Parathyroid adenoma (tissue), 2 donors: ENCODE measurements around the gene SLC25A13.

Experiments
- H2AFZ ChIP-seq: fragments of 300-600 bp; sonication (generic); one replicate; pipeline ENCODE4 v1.7.0; 2017; ENCODE audit warnings: antibody characterized with exemption, mild to moderate bottlenecking
- H3K27ac ChIP-seq: fragments of 300-600 bp; sonication (generic); one replicate; pipeline ENCODE4 v1.7.0; 2017
- H3K27me3 ChIP-seq: fragments of 300-600 bp; sonication (generic); one replicate; pipeline ENCODE4 v1.7.0; 2017; ENCODE audit warnings: low read length; ENCODE audit not compliant: control insufficient read depth, insufficient read depth
- H3K36me3 ChIP-seq: fragments of 300-600 bp; sonication (generic); one replicate; pipeline ENCODE4 v1.7.0; 2017; ENCODE audit warnings: low read length; ENCODE audit not compliant: control insufficient read depth, insufficient read depth
- H3K4me1 ChIP-seq: fragments of 300-600 bp; sonication (generic); one replicate; pipeline ENCODE4 v1.7.0; 2017; ENCODE audit warnings: control low read depth
- H3K4me2 ChIP-seq: fragments of 300-600 bp; sonication (generic); one replicate; pipeline ENCODE4 v1.7.0; 2017; ENCODE audit warnings: low read length
- H3K4me3 ChIP-seq: fragments of 300-600 bp; sonication (generic); one replicate; pipeline ENCODE4 v1.7.0; 2017; ENCODE audit warnings: low read depth, low read length
- H3K79me2 ChIP-seq: fragments of 300-600 bp; sonication (generic); one replicate; pipeline ENCODE4 v1.7.0; 2017; ENCODE audit warnings: control low read depth
- H3K9ac ChIP-seq: fragments of 300-600 bp; sonication (generic); one replicate; pipeline ENCODE4 v1.7.0; 2017; ENCODE audit warnings: mild to moderate bottlenecking
- H3K9me3 ChIP-seq: fragments of 300-600 bp; sonication (generic); one replicate; pipeline ENCODE4 v1.7.0; 2017; ENCODE audit warnings: low read length; ENCODE audit not compliant: control insufficient read depth
- CTCF ChIP-seq: fragments of 300-600 bp; sonication (generic); IDR thresholded peaks from one replicate; pipeline ENCODE4 v1.7.0; 2017; ENCODE audit warnings: antibody characterized with exemption, mild to moderate bottlenecking
- donor health status: primary hyperparathyroidism.

The SLC25A13 gene

DNA sequence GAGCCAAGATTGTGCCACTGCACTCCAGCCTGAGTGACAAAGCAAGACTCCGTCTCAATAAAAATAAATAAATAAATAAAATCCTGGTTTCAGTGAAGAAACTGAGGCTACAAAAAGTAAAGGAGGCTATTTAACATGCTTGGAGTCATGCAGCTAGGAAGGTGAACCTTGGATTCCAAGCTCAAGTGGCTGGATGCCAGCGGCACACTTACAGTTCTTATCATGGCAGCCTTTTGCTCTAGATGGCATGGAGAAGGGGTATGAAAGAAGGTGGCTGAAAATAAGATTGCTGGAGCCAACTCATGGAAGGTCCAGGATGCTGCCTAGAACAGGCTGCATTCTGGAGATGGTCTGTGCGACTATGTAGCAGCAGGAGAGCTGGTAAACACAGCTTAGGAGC is 170.0 kb downstream of the SLC25A13 start:
- Histone ChIP-seq H2AFZ (no peak overlapping the region), H3K9me3 (no peaks in the 10 kb centered on the region), H3K4me1 (no peaks in the 10 kb centered on the region), H3K9ac (no peak overlapping the region), H3K27me3 (no peaks in the 10 kb centered on the region), H3K4me2 (no peak overlapping the region), H3K27ac (no peak overlapping the region), H3K79me2 (no peaks in the 10 kb centered on the region), H3K4me3 (no peak overlapping the region), H3K36me3 (no peaks in the 10 kb centered on the region)
- TF ChIP-seq CTCF, result no peak

DNA sequence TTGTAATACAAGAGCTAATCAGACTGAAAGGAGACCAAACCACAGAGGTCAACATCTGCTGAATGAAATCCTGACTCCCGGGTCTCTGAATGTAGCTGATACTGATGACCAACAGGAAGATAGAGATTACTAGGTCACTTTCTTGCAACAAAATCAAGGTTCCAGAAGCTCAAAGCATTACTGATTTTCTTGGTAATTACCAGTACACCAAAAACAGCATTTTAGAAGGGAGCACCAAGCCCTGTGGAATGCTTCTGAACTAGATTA is 177.7 kb downstream of the SLC25A13 start:
- H3K9ac ChIP-seq, result no peak overlapping the region
- H3K4me2 ChIP-seq, result no peak overlapping the region
- no peak overlapping the region for H2AFZ ChIP-seq
- no peak for TF ChIP-seq CTCF
- no peak overlapping the region for H3K27ac ChIP-seq
- no peaks in the 10 kb centered on the region for H3K36me3 ChIP-seq
- no peaks in the 10 kb centered on the region for H3K4me1 ChIP-seq
- H3K4me3 ChIP-seq, result no peak overlapping the region
- H3K27me3 ChIP-seq, result no peaks in the 10 kb centered on the region
- no peaks in the 10 kb centered on the region for H3K79me2 ChIP-seq
- H3K9me3 ChIP-seq, result no peaks in the 10 kb centered on the region

GRCh38 chr7:96143495-96144259 is 178.2 kb downstream of the SLC25A13 start:
- Histone ChIP-seq H3K4me1 (no peaks in the 10 kb centered on the region), H2AFZ (no peak overlapping the region), H3K9me3 (no peaks in the 10 kb centered on the region), H3K4me3 (no peak overlapping the region), H3K4me2 (no peak overlapping the region), H3K27me3 (no peaks in the 10 kb centered on the region), H3K9ac (no peak overlapping the region), H3K36me3 (no peaks in the 10 kb centered on the region), H3K79me2 (no peaks in the 10 kb centered on the region), H3K27ac (no peak overlapping the region)
- no peak for TF ChIP-seq CTCF

- Histone ChIP-seq H3K4me1 (no peaks in the 10 kb centered on the region), H3K9ac (no peak overlapping the region), H3K36me3 (no peaks in the 10 kb centered on the region), H3K4me2 (no peak overlapping the region), H2AFZ (no peak overlapping the region), H3K27me3 (no peaks in the 10 kb centered on the region), H3K27ac (no peak overlapping the region), H3K4me3 (no peak overlapping the region), H3K9me3 (no peaks in the 10 kb centered on the region), H3K79me2 (no peaks in the 10 kb centered on the region)
- no peak for TF ChIP-seq CTCF
Measured at GRCh38 chr7:96136600-96137239, 185.2 kb downstream of the SLC25A13 start.

DNA sequence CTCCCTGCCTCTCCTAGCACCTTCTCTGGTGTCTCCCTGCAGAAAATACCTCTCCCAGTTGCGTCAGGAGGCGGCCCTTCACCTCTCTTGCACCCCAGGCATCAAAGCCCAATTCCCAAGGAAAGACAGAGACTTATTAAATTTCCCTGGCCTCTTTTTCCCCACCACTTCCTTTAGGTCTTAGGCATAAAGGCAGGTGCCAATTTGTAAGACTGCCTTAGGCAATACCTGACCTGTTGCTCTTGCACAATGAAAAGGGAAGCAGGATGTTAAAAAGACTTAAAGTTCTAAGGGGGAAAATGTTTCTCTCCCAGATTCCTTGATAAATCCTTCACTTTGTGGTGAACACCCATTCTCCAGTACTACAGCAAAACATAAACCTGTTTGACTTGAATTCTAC is 186.7 kb downstream of the SLC25A13 start:
- Histone ChIP-seq H3K9ac (no peak overlapping the region), H3K4me3 (no peak overlapping the region), H3K27ac (no peak overlapping the region), H3K79me2 (no peaks in the 10 kb centered on the region), H2AFZ (no peak overlapping the region), H3K4me1 (no peaks in the 10 kb centered on the region), H3K27me3 (no peaks in the 10 kb centered on the region), H3K36me3 (no peaks in the 10 kb centered on the region), H3K9me3 (no peaks in the 10 kb centered on the region), H3K4me2 (no peak overlapping the region)
- no peak for TF ChIP-seq CTCF
